Activated CD4-positive, CD25-positive, alpha-beta regulatory T cell treated with anti-CD3 and anti-CD28 coated beads, Interleukin-2, amount 50 U/mL, for 72 hours (primary cell): ENCODE measurements around the gene NUDT8.
"Not testable (repeated sequence)": the region's sequence is repeated elsewhere in the genome, so short reads cannot be mapped to it uniquely, and the experiment has no call there.

ENCODE experiments used
- DNase-seq: peaks from one replicate; pipeline ENCODE4 v3.0.0; 2021

NUDT8 gene

GRCh38 chr11:67611165-67611564 is 18.6 kb downstream of the NUDT8 start:
- no peak for DNase-seq

GRCh38 chr11:67610302-67610868 is 19.4 kb downstream of the NUDT8 start:
- no peak for DNase-seq

GRCh38 chr11:67609316-67609715 is 20.4 kb downstream of the NUDT8 start:
- no peak for DNase-seq

- DNase-seq, result no peak
These were observed 21.3 kb downstream of the NUDT8 start for GRCh38 chr11:67608486-67608885.

- no peak for DNase-seq
These were observed 22.2 kb downstream of the NUDT8 start for GRCh38 chr11:67607507-67607906.

- DNase-seq, result peak; percentile 96
These were observed 23.0 kb downstream of the NUDT8 start, which contains the start of gene NDUFV1 for GRCh38 chr11:67606492-67607295. Gene NDUFV1 (plus strand): TSS chr11:67606936. CDS start chr11:67607005, 69 bp downstream.

- no peak for DNase-seq
These were observed 23.6 kb downstream of the NUDT8 start for GRCh38 chr11:67606093-67606491.

GRCh38 chr11:67605231-67606011 is 24.3 kb downstream of the NUDT8 start:
- no peak for DNase-seq

- no peak for DNase-seq
These were observed 24.9 kb downstream of the NUDT8 start for GRCh38 chr11:67604815-67605214.

- DNase-seq, result not testable (repeated sequence)
These were observed 25.6 kb downstream of the NUDT8 start for GRCh38 chr11:67604119-67604518.

- no peak for DNase-seq
These were observed 28.6 kb downstream of the NUDT8 start for GRCh38 chr11:67601098-67601497.

- no peak for DNase-seq
These were observed 29.3 kb downstream of the NUDT8 start for GRCh38 chr11:67600324-67601029.

- no peak for DNase-seq
These were observed 30.6 kb downstream of the NUDT8 start for GRCh38 chr11:67599149-67599548.

GRCh38 chr11:67597963-67598362 is 31.8 kb downstream of the NUDT8 start:
- not testable (repeated sequence) for DNase-seq

- DNase-seq, result not testable (repeated sequence)
These were observed 32.3 kb downstream of the NUDT8 start for GRCh38 chr11:67597458-67597857.

- DNase-seq, result no peak
These were observed 32.9 kb downstream of the NUDT8 start for GRCh38 chr11:67596753-67597300.

GRCh38 chr11:67594480-67594879 is 35.3 kb downstream of the NUDT8 start:
- no peak for DNase-seq

GRCh38 chr11:67593565-67593905 is 36.2 kb downstream of the NUDT8 start:
- DNase-seq, result no peak

GRCh38 chr11:67592880-67593564 is 36.7 kb downstream of the NUDT8 start:
- DNase-seq, result no peak

- DNase-seq, result not testable (repeated sequence)
These were observed 40.8 kb downstream of the NUDT8 start for GRCh38 chr11:67588899-67589415.

GRCh38 chr11:67588136-67588503 is 41.6 kb downstream of the NUDT8 start:
- DNase-seq, result no peak
